GM19324 (cell line): Measurements from ENCODE around the gene GNS.
"Not testable (repeated sequence)": the region's sequence is repeated elsewhere in the genome, so short reads cannot be mapped to it uniquely, and the experiment has no call there.

Experiments used
- ATAC-seq: cut with Tn5 transposase; IDR thresholded peaks from one replicate; pipeline ENCODE4 v1.9.1; 2021; ENCODE audit warnings: mild to moderate bottlenecking, moderate library complexity; ENCODE audit not compliant: unreplicated experiment, low FRiP score

GNS gene

GRCh38 chr12:64780531-64781279, 21.5 kb upstream of the GNS start:
- no peak for ATAC-seq

GRCh38 chr12:64780132-64780530, 20.9 kb upstream of the GNS start:
- no peak for ATAC-seq

GRCh38 chr12:64779354-64779974, 20.3 kb upstream of the GNS start:
- ATAC-seq: no peak

- not testable (repeated sequence) for ATAC-seq
These were observed 16.0 kb upstream of the GNS start for GRCh38 chr12:64775147-64775736.

GRCh38 chr12:64773386-64773785, 14.2 kb upstream of the GNS start:
- no peak for ATAC-seq

- ATAC-seq: no peak
These were observed 8.3 kb upstream of the GNS start for GRCh38 chr12:64767495-64767894.

GRCh38 chr12:64760808-64761573, 1.8 kb upstream of the GNS start:
- ATAC-seq: no peak

GRCh38 chr12:64757771-64758170, 1.4 kb downstream of the GNS start:
- ATAC-seq: no peak

- no peak for ATAC-seq
These were observed 2.8 kb downstream of the GNS start for GRCh38 chr12:64756376-64756775.

- ATAC-seq: no peak
These were observed 5.8 kb downstream of the GNS start for GRCh38 chr12:64753427-64753826.

- ATAC-seq: no peak
These were observed 6.4 kb downstream of the GNS start for GRCh38 chr12:64752833-64753238.

- ATAC-seq: no peak
These were observed 7.2 kb downstream of the GNS start for GRCh38 chr12:64752032-64752431.

- no peak for ATAC-seq
These were observed 9.6 kb downstream of the GNS start for GRCh38 chr12:64749461-64750200.

- no peak for ATAC-seq
These were observed 11.5 kb downstream of the GNS start for GRCh38 chr12:64747695-64748094.

- no peak for ATAC-seq
These were observed 12.5 kb downstream of the GNS start for GRCh38 chr12:64746663-64747062.

GRCh38 chr12:64745980-64746379, 13.2 kb downstream of the GNS start:
- ATAC-seq: no peak

- ATAC-seq: no peak
These were observed 13.9 kb downstream of the GNS start for GRCh38 chr12:64745259-64745807.

- no peak for ATAC-seq
These were observed 14.6 kb downstream of the GNS start for GRCh38 chr12:64744422-64745258.

GRCh38 chr12:64743206-64743605, 16.0 kb downstream of the GNS start:
- no peak for ATAC-seq
